Measurements from ENCODE around the gene KDM2A.
"Not testable (repeated sequence)": the region's sequence is repeated elsewhere in the genome, so short reads cannot be mapped to it uniquely, and the experiment has no call there.

KDM2A gene

GRCh38 chr11:67178421-67178820, 59.4 kb downstream of the KDM2A start (continued):
- no peak for TF ChIP-seq ZNF70 (CRISPR knock-in tag; IDR thresholded peaks at IDR 0.05)

- TF ChIP-seq ZFP30 (CRISPR knock-in tag; IDR thresholded peaks at IDR 0.05) (no peak), CREB5 (CRISPR knock-in tag; IDR thresholded peaks at IDR 0.05; ENCODE audit: low read depth) (no peak), TOX (CRISPR knock-in tag; IDR thresholded peaks at IDR 0.05; ENCODE audit: borderline replicate concordance) (no peak), GLIS3 (CRISPR knock-in tag; IDR thresholded peaks at IDR 0.05) (no peak), ISL1 (CRISPR knock-in tag; IDR thresholded peaks at IDR 0.05) (no peak)
- no peak for ATAC-seq
These were observed 59.8 kb downstream of the KDM2A start for GRCh38 chr11:67178878-67179277.

GRCh38 chr11:67179892-67180490, 60.9 kb downstream of the KDM2A start:
- peak; percentile 16; the same call in 1 of the 3 replicates for ATAC-seq
- TF ChIP-seq CSDC2 (CRISPR knock-in tag; IDR thresholded peaks at IDR 0.05) (no peak), ISL1 (CRISPR knock-in tag; IDR thresholded peaks at IDR 0.05) (peak; percentile 14; the same call in 1 of the 2 replicates)

GRCh38 chr11:67194096-67194495, 75.0 kb downstream of the KDM2A start:
- ATAC-seq = no peak
- TF ChIP-seq CSRNP3 (CRISPR knock-in tag; IDR thresholded peaks at IDR 0.05) (no peak), PPARA (CRISPR knock-in tag; IDR thresholded peaks at IDR 0.05; ENCODE audit: borderline replicate concordance) (no peak), TCF4 (CRISPR knock-in tag; IDR thresholded peaks at IDR 0.05; ENCODE audit: borderline replicate concordance) (no peak), OSR1 (CRISPR knock-in tag; IDR thresholded peaks at IDR 0.05) (no peak), ISL1 (CRISPR knock-in tag; IDR thresholded peaks at IDR 0.05) (no peak), ZC3H10 (CRISPR knock-in tag; IDR thresholded peaks at IDR 0.05) (no peak), ZFP30 (CRISPR knock-in tag; IDR thresholded peaks at IDR 0.05) (no peak)

GRCh38 chr11:67195971-67196456, 77.0 kb downstream of the KDM2A start:
- ATAC-seq = peak; percentile 46
- TF ChIP-seq CREB5 (CRISPR knock-in tag; IDR thresholded peaks at IDR 0.05; ENCODE audit: low read depth) = no peak
- TF ChIP-seq GLIS3 (CRISPR knock-in tag; IDR thresholded peaks at IDR 0.05) = no peak
- no peak for TF ChIP-seq OSR1 (CRISPR knock-in tag; IDR thresholded peaks at IDR 0.05)
- TF ChIP-seq POU6F1 (CRISPR knock-in tag; IDR thresholded peaks at IDR 0.05; ENCODE audit: borderline replicate concordance, low read depth) = no peak
- TF ChIP-seq ISL1 (CRISPR knock-in tag; IDR thresholded peaks at IDR 0.05) = no peak
- TF ChIP-seq ESRRG (CRISPR knock-in tag; IDR thresholded peaks at IDR 0.05) = no peak
- TF ChIP-seq CSRNP3 (CRISPR knock-in tag; IDR thresholded peaks at IDR 0.05) = no peak

GRCh38 chr11:67197606-67198005, 78.5 kb downstream of the KDM2A start:
- ATAC-seq = no peak
- no peak for TF ChIP-seq POU6F1 (CRISPR knock-in tag; IDR thresholded peaks at IDR 0.05; ENCODE audit: borderline replicate concordance, low read depth)
- TF ChIP-seq SNAI2 (CRISPR knock-in tag; IDR thresholded peaks at IDR 0.05) = no peak
- no peak for TF ChIP-seq CSDC2 (CRISPR knock-in tag; IDR thresholded peaks at IDR 0.05)
- TF ChIP-seq TSHZ2 (CRISPR knock-in tag; IDR thresholded peaks at IDR 0.05) = no peak
- no peak for TF ChIP-seq RARB (CRISPR knock-in tag; IDR thresholded peaks at IDR 0.05)
- TF ChIP-seq ZC3H10 (CRISPR knock-in tag; IDR thresholded peaks at IDR 0.05) = no peak
- no peak for TF ChIP-seq ESRRG (CRISPR knock-in tag; IDR thresholded peaks at IDR 0.05)
- TF ChIP-seq GLIS3 (CRISPR knock-in tag; IDR thresholded peaks at IDR 0.05) = no peak
- no peak for TF ChIP-seq TCF4 (CRISPR knock-in tag; IDR thresholded peaks at IDR 0.05; ENCODE audit: borderline replicate concordance)
- TF ChIP-seq OSR1 (CRISPR knock-in tag; IDR thresholded peaks at IDR 0.05) = no peak
- no peak for TF ChIP-seq ZNF8 (CRISPR knock-in tag; IDR thresholded peaks at IDR 0.05)

GRCh38 chr11:67198781-67199180, 79.7 kb downstream of the KDM2A start:
- not testable (repeated sequence) for ATAC-seq

Measured in SK-N-SH treated with all-trans-retinoic acid at 6 μM for 48 hours (cell line).